ENCODE data around the gene SPSB4. TPM values are rescaled to one million over a fixed set of nuclear protein-coding genes. Genes with fewer than 3 reads are reported as not detected.

SPSB4 gene
- total and polyA plus RNA-seq, 2 donors (not counting 3 experiments of a cell fraction or from before 2014, with no cell fraction given), result 0.06 to 0.22 TPM

- no peak overlapping the region for H3K4me2 ChIP-seq (ENCODE audit: insufficient read depth, low read length)
- no peaks in the 10 kb centered on the region for H3K4me1 ChIP-seq (ENCODE audit: control insufficient read depth, extremely low read depth, insufficient read depth, low read length)
- intact Hi-C loops (cut with micrococcal nuclease) (no loop called here), dilution Hi-C loops (cut with MboI; ENCODE audit: extremely low pct_ligation_motif_present, low sequenced_read_pairs) (no loop called here)
- FAIRE-seq (no peak), DNase-seq (ENCODE audit: low read depth, low spot score) (no peak)
- H3K27me3 ChIP-seq (ENCODE audit: control insufficient read depth in 2 of 2, insufficient read depth in 2 of 2, low read length in 2 of 2), result no peaks in the 10 kb centered on the region
- no peaks in the 10 kb centered on the region for H3K36me3 ChIP-seq (ENCODE audit: control insufficient read depth in 2 of 2, extremely low read depth in 1 of 2, insufficient read depth in 2 of 2, low read length in 2 of 2)
- H3K27ac ChIP-seq (ENCODE audit: insufficient read depth, low read depth, low read length), result no peak overlapping the region
- no peak overlapping the region for H3K9ac ChIP-seq (replicated peaks; ENCODE audit: extremely low read depth, insufficient read depth, low read length)
- no peaks in the 10 kb centered on the region for H3K9me3 ChIP-seq (replicated peaks; ENCODE audit: control insufficient read depth, insufficient read depth, low read length)
- no peaks in the 10 kb centered on the region for H3K9me1 ChIP-seq (replicated peaks; ENCODE audit: control insufficient read depth, extremely low read depth, insufficient read depth, low read length)
- ChIA-PET POLR2A (no interaction called here), CTCF (interaction anchor here (1.1 to 2.2 kb wide), 2 partner anchors 10 to 20 kb away, joined by 3 to 11 read pairs; no protein-coding TSS in a partner anchor)
- no peak overlapping the region for H2AFZ ChIP-seq (ENCODE audit: low read depth, low read length)
- H3K79me2 ChIP-seq (ENCODE audit: control insufficient read depth, insufficient read depth, low read length), result no peaks in the 10 kb centered on the region
- TF ChIP-seq MAX (IDR thresholded peaks at IDR 0.05; ENCODE audit: insufficient read depth, insufficient read length) (no peak), EZH2 (IDR thresholded peaks at IDR 0.05; ENCODE audit: borderline replicate concordance, low read depth, low read length, severe bottlenecking) (no peak), POLR2AphosphoS5 (IDR thresholded peaks at IDR 0.05; ENCODE audit: insufficient read depth, low read depth, low read length) (no peak), JUN (IDR thresholded peaks at IDR 0.05; ENCODE audit: borderline replicate concordance, insufficient read depth, insufficient read length, low read depth) (no peak), CTCF (IDR thresholded peaks at IDR 0.05; ENCODE audit: extremely low read depth in 1 of 2, insufficient read depth in 1 of 2, low read depth in 1 of 2, low read length in 2 of 2) (no peak), POLR2A (IDR thresholded peaks at IDR 0.05; ENCODE audit: low read depth, low read length) (no peak), GATA2 (IDR thresholded peaks at IDR 0.05; ENCODE audit: insufficient read depth, insufficient read length, low read depth, low read length) (no peak), MYC (IDR thresholded peaks at IDR 0.05; ENCODE audit: low read depth, low read length) (no peak), FOS (IDR thresholded peaks at IDR 0.05; ENCODE audit: borderline replicate concordance, insufficient read depth, low read length) (no peak)
- BruUV-seq (replicated peaks), result no TSS peak
- H4K20me1 ChIP-seq (replicated peaks; ENCODE audit: control insufficient read depth, extremely low read depth, insufficient read depth, low read length), result no peaks in the 10 kb centered on the region
- H3K4me3 ChIP-seq (replicated peaks in 1 of 3; ENCODE audit: insufficient read depth in 1 of 3, low read depth in 1 of 3, low read length in 3 of 3), result no peak overlapping the region
Measured at GRCh38 chr3:141095546-141095937, 44.4 kb downstream of the SPSB4 start.
